ENCODE measurements around the gene MAST3. TPM values are rescaled to one million over a fixed set of nuclear protein-coding genes. Genes with fewer than 3 reads are reported as not detected.

MAST3 gene
- total RNA-seq, 1 experiment from 2014 or later: 14.2 TPM

DNA sequence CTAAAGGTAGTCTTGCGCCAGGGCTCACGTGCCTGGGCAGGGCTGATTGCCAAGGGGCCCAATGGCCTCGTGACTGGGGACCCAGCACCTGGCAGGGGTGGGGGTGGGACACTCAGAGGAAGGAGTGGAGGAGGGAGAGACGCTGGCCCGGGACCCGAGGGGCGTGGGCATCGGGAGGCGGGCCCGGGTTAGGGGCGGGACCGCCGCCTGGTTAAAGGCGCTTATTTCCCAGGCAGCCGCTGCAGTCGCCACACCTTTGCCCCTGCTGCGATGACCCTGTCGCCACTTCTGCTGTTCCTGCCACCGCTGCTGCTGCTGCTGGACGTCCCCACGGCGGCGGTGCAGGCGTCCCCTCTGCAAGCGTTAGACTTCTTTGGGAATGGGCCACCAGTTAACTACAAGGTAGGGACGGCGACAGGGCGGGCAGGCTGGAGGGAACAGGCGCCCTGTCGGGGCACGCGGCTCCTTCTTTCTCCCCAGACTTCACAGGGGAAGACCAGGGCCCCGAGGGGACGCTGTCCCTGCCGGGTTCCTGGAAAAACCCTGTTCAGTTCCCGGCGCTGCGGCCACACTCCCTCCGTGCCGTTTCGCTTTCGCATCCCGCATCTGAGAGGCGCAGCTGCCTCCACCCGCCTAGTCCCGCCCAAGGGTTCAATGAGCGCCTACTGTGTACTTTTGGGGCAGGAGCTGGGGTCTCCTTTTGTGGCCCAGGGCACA, 76.2 kb downstream of the MAST3 start, which contains the start of gene IFI30:
Gene IFI30, plus strand, starts transcription at position 242 of the 717 bp plus-strand sequence. Its CDS starts 29 bp downstream, at position 271.
- BruUV-seq (replicated peaks): TSS peak; percentile 63
- Histone ChIP-seq H3K27ac (ENCODE audit: low read depth, low read length) (peak within 1 kb of the TSS; percentile 78), H3K4me3 (replicated peaks in 1 of 2; ENCODE audit: low read depth in 1 of 2, low read length in 2 of 2) (peak within 1 kb of the TSS; percentile 72 to 85), H3K4me2 (ENCODE audit: low read length) (peak within 1 kb of the TSS; percentile 89), H2AFZ (ENCODE audit: low read depth, low read length, poor library complexity, severe bottlenecking) (no peak within 1 kb of the TSS), H3K9me3 (ENCODE audit: control insufficient read depth in 1 of 2, insufficient read depth in 1 of 2, low read depth in 1 of 2, low read length in 2 of 2) (no peaks in the 10 kb centered on the region), H3K79me2 (ENCODE audit: insufficient read depth, low read length) (peaks cover 10% of the 10 kb centered on the region; the same call in 1 of the 2 replicates), H3K9me2 (ENCODE audit: insufficient read depth) (no peaks in the 10 kb centered on the region), H3K36me3 (ENCODE audit: control insufficient read depth in 1 of 2, insufficient read depth in 2 of 2, low read length in 2 of 2) (peaks cover 12 to 14% of the 10 kb centered on the region in 2 experiments; a peak in 2 of 4 replicates), H4K20me1 (ENCODE audit: insufficient read depth) (no peaks in the 10 kb centered on the region), H3K4me1 (ENCODE audit: control insufficient read depth in 1 of 2, insufficient read depth in 2 of 2, low read length in 2 of 2) (peaks cover 11 to 20% of the 10 kb centered on the region in 2 experiments), H3K27me3 (ENCODE audit: insufficient read depth, low read length) (no peaks in the 10 kb centered on the region), H3K9ac (ENCODE audit: low read length) (peak within 1 kb of the TSS; percentile 73)
- TF ChIP-seq FOSL1 (IDR thresholded peaks at IDR 0.05; ENCODE audit: low read depth): no peak
- peak; percentile 95 for TF ChIP-seq POLR2AphosphoS5 (IDR thresholded peaks at IDR 0.05; ENCODE audit: low read depth, low read length)
- TF ChIP-seq, protein P1, sequence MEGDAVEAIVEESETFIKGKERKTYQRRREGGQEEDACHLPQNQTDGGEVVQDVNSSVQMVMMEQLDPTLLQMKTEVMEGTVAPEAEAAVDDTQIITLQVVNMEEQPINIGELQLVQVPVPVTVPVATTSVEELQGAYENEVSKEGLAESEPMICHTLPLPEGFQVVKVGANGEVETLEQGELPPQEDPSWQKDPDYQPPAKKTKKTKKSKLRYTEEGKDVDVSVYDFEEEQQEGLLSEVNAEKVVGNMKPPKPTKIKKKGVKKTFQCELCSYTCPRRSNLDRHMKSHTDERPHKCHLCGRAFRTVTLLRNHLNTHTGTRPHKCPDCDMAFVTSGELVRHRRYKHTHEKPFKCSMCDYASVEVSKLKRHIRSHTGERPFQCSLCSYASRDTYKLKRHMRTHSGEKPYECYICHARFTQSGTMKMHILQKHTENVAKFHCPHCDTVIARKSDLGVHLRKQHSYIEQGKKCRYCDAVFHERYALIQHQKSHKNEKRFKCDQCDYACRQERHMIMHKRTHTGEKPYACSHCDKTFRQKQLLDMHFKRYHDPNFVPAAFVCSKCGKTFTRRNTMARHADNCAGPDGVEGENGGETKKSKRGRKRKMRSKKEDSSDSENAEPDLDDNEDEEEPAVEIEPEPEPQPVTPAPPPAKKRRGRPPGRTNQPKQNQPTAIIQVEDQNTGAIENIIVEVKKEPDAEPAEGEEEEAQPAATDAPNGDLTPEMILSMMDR (IDR thresholded peaks at IDR 0.05 in 2 of 3, conservative IDR thresholded peaks at IDR 0.05 in 1 of 3; ENCODE audit: borderline replicate concordance in 1 of 3, insufficient read depth in 1 of 3, low read depth in 2 of 3, low read length in 2 of 3): no peak
- TF ChIP-seq SP1 (IDR thresholded peaks at IDR 0.05; ENCODE audit: low read depth): peak; percentile 35; the same call in 1 of the 2 replicates
- TF ChIP-seq, protein P2, sequence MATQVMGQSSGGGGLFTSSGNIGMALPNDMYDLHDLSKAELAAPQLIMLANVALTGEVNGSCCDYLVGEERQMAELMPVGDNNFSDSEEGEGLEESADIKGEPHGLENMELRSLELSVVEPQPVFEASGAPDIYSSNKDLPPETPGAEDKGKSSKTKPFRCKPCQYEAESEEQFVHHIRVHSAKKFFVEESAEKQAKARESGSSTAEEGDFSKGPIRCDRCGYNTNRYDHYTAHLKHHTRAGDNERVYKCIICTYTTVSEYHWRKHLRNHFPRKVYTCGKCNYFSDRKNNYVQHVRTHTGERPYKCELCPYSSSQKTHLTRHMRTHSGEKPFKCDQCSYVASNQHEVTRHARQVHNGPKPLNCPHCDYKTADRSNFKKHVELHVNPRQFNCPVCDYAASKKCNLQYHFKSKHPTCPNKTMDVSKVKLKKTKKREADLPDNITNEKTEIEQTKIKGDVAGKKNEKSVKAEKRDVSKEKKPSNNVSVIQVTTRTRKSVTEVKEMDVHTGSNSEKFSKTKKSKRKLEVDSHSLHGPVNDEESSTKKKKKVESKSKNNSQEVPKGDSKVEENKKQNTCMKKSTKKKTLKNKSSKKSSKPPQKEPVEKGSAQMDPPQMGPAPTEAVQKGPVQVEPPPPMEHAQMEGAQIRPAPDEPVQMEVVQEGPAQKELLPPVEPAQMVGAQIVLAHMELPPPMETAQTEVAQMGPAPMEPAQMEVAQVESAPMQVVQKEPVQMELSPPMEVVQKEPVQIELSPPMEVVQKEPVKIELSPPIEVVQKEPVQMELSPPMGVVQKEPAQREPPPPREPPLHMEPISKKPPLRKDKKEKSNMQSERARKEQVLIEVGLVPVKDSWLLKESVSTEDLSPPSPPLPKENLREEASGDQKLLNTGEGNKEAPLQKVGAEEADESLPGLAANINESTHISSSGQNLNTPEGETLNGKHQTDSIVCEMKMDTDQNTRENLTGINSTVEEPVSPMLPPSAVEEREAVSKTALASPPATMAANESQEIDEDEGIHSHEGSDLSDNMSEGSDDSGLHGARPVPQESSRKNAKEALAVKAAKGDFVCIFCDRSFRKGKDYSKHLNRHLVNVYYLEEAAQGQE (IDR thresholded peaks at IDR 0.05; ENCODE audit: low read depth): no peak
- peak; percentile 94 for TF ChIP-seq POLR2A (IDR thresholded peaks at IDR 0.05; ENCODE audit: borderline replicate concordance, extremely low read depth, insufficient read depth, insufficient read length)
- peak; percentile 90; the same call in 1 of the 2 replicates for TF ChIP-seq SIN3A (IDR thresholded peaks at IDR 0.05; ENCODE audit: low read depth)
- TF ChIP-seq ELF1 (IDR thresholded peaks at IDR 0.05; ENCODE audit: borderline replicate concordance, low read depth): no peak
- no peak for TF ChIP-seq EZH2phosphoT487 (IDR thresholded peaks at IDR 0.05; ENCODE audit: borderline replicate concordance)
- no peak for TF ChIP-seq ZNF274 (IDR thresholded peaks at IDR 0.05; ENCODE audit: low read depth, low read length)
- TF ChIP-seq, protein P3, sequence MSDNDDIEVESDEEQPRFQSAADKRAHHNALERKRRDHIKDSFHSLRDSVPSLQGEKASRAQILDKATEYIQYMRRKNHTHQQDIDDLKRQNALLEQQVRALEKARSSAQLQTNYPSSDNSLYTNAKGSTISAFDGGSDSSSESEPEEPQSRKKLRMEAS (IDR thresholded peaks at IDR 0.05): peak; percentile 82
- no peak for DNase-seq (ENCODE audit: low read depth, low spot score)
- intact Hi-C loops (cut with micrococcal nuclease): no loop called here
- CTCF ChIA-PET: interaction anchor here (0.6 to 1.3 kb wide), 3 partner anchors 21 to 78 kb away, joined by 3 to 6 read pairs (median 3); no protein-coding TSS in a partner anchor
- POLR2A ChIA-PET: interaction anchor here (1.0 to 1.2 kb wide), 2 partner anchors 18 to 108 kb away, joined by 4 to 5 read pairs; partner anchors contain the start of gene JUND
- peak; percentile 89 for ATAC-seq
- RAD21 ChIA-PET (ENCODE audit: low non-redundant PET in 1 of 2, low total read pairs in 2 of 2, uncharacterized antibody in 2 of 2, unreplicated experiment in 2 of 2): no interaction called here

Measured in HCT116 (cell line).